HG03354 (cell line): ENCODE measurements around the gene SSUH2.
"Not testable (repeated sequence)": the region's sequence is repeated elsewhere in the genome, so short reads cannot be mapped to it uniquely, and the experiment has no call there.

ENCODE experiments used
- ATAC-seq: cut with Tn5 transposase; IDR thresholded peaks from one replicate; pipeline ENCODE4 v1.9.1; 2021; ENCODE audit warnings: mild to moderate bottlenecking; ENCODE audit not compliant: unreplicated experiment, poor library complexity, severe bottlenecking

SSUH2 gene

GRCh38 chr3:8660175-8661118 lies 15.8 kb upstream of the SSUH2 start:
- no peak for ATAC-seq

DNA sequence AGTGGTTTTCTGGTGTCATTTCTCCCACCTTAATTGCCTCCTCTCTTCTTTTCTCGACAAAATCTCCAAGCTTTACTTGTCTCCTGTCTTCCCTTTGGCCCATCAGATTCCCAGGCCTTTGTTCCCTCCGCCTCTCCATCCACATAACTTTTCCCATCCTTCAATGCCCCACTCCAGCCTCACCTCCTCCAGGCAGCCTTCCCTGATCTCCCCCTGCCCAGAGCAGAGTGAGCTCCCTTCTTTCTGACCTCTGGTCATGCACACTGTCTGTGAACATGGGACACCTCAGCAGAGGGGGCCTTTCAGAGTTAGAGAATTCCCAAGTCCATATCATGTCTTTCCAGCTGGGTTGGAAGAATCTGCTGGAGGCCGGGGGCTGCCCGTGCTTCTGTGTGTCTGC lies 14.6 kb upstream of the SSUH2 start:
- no peak for ATAC-seq

DNA sequence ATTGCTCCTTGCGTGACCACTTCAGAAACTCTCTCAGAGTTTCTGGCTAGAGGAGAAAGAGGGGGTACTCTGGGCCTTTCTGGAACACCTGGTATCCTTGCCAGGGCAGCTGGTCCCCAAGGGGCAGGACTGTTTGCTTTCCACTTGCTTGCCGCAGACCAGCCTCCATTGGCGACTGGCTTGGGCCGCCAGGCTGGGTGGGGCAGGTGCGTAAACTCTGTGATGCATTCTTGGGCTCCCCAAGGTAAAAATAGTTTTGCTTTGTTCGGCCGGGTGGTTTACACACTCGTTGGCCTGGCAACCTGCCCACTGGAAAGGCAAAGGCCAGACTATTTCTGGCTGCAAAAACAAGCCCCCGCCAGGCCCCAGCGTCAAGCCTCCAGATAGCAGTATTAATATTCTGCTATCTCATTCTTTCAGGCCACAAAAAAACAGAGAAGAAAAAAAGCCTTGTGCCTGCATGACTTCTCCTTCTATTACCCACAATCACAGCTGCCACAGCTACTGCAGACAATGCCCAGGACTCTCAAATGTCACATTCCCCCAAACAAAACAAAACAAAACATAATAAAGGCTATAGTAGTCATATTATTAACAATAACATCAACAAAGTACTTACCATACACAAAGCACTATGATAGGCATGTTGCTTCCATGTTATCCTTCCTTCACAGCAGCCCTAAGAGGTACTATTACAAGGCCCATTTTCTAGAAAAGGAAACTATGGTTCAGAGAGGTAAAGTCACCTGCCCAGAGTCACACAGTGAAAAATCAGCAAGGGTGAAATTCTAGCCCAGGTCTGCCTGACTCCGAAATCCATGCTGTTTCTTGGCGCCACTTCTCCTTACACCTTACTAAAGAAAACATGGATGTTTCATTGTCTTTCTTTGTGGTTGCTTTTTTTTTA lies 14.0 kb upstream of the SSUH2 start:
- peak; percentile 90 for ATAC-seq

DNA sequence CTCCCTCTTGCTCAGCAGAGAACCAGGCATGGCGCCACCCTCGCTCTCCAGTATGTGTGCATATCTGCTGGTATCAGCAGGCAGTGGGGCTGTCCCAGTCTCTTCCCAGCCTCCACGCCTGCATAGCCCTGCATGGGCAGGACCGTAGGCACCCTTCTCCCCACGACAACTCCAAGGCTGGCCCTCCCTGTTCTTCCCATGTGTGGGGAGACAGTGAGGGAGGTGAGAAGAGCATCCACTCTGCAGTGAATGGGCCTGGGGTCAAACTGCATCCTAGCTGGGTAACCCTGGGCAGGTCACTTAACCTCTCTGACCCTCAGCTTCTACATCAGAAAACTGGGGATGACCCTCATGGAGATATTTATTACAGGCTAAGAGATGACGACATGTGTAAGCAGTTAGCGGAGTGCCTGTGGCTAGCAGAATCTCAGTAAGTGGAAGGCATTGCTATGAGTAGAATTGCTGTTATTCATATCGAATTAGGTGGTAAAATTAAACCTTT lies 13.3 kb upstream of the SSUH2 start:
- peak; percentile 32 for ATAC-seq

GRCh38 chr3:8656240-8656639 lies 11.6 kb upstream of the SSUH2 start:
- ATAC-seq, result no peak

- ATAC-seq, result no peak
Measured at GRCh38 chr3:8655387-8655835, 10.8 kb upstream of the SSUH2 start.

DNA sequence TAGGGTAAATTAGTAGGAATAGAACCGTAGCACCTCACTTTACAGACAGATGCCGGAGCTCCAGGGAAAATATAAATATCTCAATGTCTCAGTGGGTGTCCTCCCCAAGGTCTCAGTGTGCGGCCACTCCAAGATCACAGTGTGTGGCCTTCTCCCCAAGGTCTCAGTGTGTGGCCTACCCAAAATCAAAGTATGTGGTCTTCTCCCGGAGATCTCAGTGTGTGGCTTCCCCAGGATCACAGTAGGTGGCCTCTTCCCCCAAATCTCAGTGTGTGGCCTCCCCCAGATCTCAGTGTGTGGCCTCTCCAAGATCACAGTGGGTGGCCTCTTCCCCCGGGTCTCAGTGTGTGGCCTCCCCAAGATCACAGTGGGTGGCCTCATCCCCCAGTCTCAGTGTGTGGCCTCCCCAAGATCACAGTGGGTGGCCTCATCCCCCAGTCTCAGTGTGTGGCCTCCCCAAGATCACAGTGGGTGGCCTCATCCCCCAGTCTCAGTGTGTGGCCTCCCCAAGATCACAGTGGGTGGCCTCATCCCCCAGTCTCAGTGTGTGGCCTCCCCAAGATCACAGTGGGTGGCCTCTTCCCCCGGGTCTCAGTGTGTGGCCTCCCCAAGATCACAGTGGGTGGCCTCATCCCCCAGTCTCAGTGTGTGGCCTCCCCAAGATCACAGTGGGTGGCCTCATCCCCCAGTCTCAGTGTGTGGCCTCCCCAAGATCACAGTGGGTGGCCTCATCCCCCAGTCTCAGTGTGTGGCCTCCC lies 10.2 kb upstream of the SSUH2 start:
- not testable (repeated sequence) for ATAC-seq

- no peak for ATAC-seq
Measured at GRCh38 chr3:8653800-8654408, 9.3 kb upstream of the SSUH2 start.

GRCh38 chr3:8652324-8652987 lies 7.9 kb upstream of the SSUH2 start:
- no peak for ATAC-seq

DNA sequence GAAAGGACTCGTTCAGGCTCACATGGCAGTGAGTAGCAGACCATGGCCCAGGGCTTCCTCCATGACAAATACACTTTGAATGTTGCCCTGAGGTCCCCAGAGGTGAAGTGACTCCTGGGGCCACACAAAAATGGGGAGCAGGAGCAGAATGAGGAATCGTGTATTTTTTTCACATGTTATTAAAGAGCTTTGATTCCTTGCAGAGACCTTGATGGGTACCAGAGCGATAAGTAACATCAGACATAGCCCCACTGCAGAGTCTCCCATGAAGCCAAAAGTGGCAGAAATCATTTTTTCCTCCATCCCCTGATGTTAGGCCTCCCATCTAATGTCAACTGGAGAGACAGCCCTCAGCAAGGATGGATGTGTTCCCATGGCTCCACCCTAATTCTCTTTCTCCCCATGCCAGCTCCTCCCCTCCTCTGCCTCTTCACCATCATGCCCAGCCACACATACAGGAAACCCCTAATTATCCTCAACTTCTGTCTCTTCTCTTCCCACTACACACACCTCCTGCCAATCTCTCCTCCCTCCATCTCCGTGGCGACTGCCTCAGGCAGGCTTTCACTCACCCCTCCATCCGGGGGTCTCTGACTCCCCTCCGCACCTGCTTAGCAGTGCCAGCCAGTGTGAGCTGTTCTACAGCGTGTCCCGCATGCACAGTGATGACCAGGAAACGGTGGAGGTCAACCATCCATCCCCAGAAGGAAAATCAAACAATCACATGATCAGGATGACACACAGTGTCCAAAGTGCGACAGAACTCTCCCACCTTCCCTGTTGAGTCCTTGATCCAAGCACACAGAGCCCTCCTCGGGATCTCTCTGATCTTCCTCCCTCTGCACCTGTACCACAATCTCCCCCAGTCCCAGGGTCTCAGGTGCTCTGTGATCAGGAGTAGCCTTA lies 7.1 kb upstream of the SSUH2 start:
- no peak for ATAC-seq

DNA sequence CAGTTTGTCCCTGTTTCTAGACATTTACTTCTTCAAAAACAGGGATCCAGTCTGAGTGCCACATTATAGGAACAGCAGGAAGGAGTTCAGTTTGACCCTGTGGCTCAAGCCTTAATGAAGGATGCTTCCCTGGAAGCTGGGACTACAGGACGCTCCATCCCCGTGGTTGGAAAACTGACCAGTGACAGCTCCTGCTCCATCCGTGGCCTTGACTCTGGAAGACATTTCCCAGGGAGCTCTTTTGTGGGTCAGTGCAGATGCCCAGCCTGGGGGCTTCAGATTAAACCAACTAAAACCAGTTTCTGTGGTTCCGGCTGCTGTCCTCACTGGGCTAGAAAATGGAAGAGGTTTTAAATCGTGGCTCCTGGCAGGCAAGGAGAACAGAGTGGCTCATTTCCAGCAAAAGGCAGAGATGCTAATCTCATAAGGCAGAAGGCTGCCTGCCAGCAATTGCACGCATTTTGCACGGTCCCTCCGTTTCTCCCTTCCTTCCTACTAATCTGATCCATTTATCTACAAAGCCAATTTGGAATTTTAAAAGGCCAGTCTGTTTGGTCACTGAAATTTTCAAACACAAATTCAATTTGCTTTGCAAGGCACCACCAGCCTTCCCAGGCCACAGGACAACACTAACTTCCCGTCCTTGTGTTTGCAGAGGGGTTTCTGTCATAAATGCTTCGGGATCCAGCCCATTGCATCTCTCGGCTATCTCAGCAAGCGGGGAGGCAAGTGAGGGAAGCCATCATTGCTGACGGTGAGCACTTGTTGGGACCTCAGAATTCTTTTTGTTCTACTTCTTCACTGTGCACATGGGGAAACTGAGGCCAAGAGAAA lies 6.2 kb upstream of the SSUH2 start:
- no peak for ATAC-seq

DNA sequence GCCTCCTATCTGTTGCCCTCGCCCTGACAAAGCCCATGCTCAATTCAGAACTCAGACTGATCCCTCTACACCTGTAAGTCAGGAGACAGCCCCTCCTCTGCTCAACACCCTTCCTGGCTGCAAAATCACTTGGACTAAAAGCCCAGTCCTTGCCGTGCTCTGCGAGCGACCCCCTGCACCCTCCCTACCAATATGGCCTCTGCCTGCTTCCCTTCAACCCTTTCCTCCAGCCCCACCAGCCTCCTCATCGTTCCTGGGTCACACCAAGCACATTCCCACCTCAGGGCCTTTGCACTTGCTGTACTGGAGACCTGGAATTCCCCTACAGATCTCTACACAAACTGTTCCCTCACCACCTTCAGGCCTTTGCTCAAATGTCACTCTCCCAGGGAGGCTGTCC lies 5.2 kb upstream of the SSUH2 start:
- ATAC-seq, result no peak

- ATAC-seq, result no peak
Measured at GRCh38 chr3:8648909-8649741, 4.5 kb upstream of the SSUH2 start.

- no peak for ATAC-seq
Measured at GRCh38 chr3:8647137-8647985, 2.8 kb upstream of the SSUH2 start.

- ATAC-seq, result no peak
Measured at GRCh38 chr3:8646313-8646938, 1.8 kb upstream of the SSUH2 start.
